OCI-LY1 (cell line): ENCODE results near the gene BZW1.

Experiments used
- H2AFZ ChIP-seq: fragments of 200-600 bp; sonication (generic), shearing (Covaris generic); 2 replicates; pipeline ENCODE4 v1.6.0; 2014; ENCODE audit warnings: antibody characterized with exemption, mild to moderate bottlenecking, low read length
- H3F3A ChIP-seq: fragments of 200-600 bp; sonication (generic), shearing (Covaris generic); 2 replicates; pipeline ENCODE4 v1.6.0; 2014; ENCODE audit warnings: mild to moderate bottlenecking, antibody characterized with exemption, low read length, moderate library complexity; ENCODE audit not compliant: insufficient read depth
- H3K27ac ChIP-seq: fragments of 200-600 bp; sonication (generic); 2 replicates; pipeline ENCODE4 v1.5.1; 2014; ENCODE audit warnings: low read length, mixed run types, mild to moderate bottlenecking, low read depth; ENCODE audit not compliant: poor library complexity, severe bottlenecking
- H3K27me3 ChIP-seq: fragments of 200-600 bp; sonication (generic); 2 replicates; pipeline ENCODE4 v1.6.0; 2014; ENCODE audit warnings: antibody characterized with exemption, mild to moderate bottlenecking, low read length, moderate library complexity; ENCODE audit not compliant: insufficient read depth
- H3K36me3 ChIP-seq: fragments of 200-600 bp; sonication (generic); 2 replicates; pipeline ENCODE4 v1.6.1; 2014; ENCODE audit warnings: mild to moderate bottlenecking, antibody characterized with exemption, low read length, moderate library complexity, mixed read lengths; ENCODE audit not compliant: insufficient read depth
- H3K4me1 ChIP-seq: fragments of 200-600 bp; sonication (generic); 2 replicates; pipeline ENCODE4 v1.5.1; 2014; ENCODE audit warnings: mild to moderate bottlenecking, low read length, moderate library complexity; ENCODE audit not compliant: insufficient read depth, severe bottlenecking
- H3K4me2 ChIP-seq: fragments of 200-600 bp; sonication (generic), shearing (Covaris generic); 2 replicates; pipeline ENCODE4 v1.6.1; 2014; ENCODE audit warnings: low read length
- H3K4me3 ChIP-seq: fragments of 200-600 bp; sonication (generic); 2 replicates; pipeline ENCODE4 v1.5.1; 2014; ENCODE audit warnings: low read length, low read depth, mild to moderate bottlenecking, mixed read lengths; ENCODE audit not compliant: poor library complexity, severe bottlenecking
- H3K79me2 ChIP-seq: fragments of 200-600 bp; shearing (Covaris generic); 2 replicates; pipeline ENCODE4 v1.6.1; 2016; ENCODE audit warnings: mixed run types, low read length, mixed read lengths; ENCODE audit not compliant: insufficient read depth
- H3K9ac ChIP-seq: fragments of 200-600 bp; sonication (generic), shearing (Covaris generic); 2 replicates; pipeline ENCODE4 v1.6.1; 2014; ENCODE audit warnings: mild to moderate bottlenecking, low read length, mixed read lengths
- H3K9me2 ChIP-seq: fragments of 200-600 bp; sonication (generic), shearing (Covaris generic); 2 replicates; pipeline ENCODE4 v1.6.1; 2014; ENCODE audit warnings: low read depth, mild to moderate bottlenecking, low read length, mixed read lengths
- H3K9me3 ChIP-seq: fragments of 200-600 bp; shearing (Covaris generic); 2 replicates; pipeline ENCODE4 v1.6.1; 2014; ENCODE audit warnings: low read length, mixed read lengths
- H4K20me1 ChIP-seq: fragments of 200-600 bp; sonication (generic), shearing (Covaris generic); 2 replicates; pipeline ENCODE4 v1.6.0; 2016; ENCODE audit warnings: mild to moderate bottlenecking, low read length; ENCODE audit not compliant: insufficient read depth
- EZH2 ChIP-seq: fragments of 200-600 bp; sonication (generic), shearing (Covaris generic); IDR thresholded peaks from 2 replicates; pipeline ENCODE4 v1.8.0; 2017; ENCODE audit warnings: borderline replicate concordance, mixed run types, mild to moderate bottlenecking, antibody characterized with exemption, low read length, moderate library complexity, mixed read lengths
- TF ChIP-seq, protein P1 (sequence below): fragments of 200-600 bp; sonication (generic), shearing (Covaris generic); IDR thresholded peaks from 2 replicates; pipeline ENCODE4 v1.5.1; 2017; ENCODE audit warnings: mild to moderate bottlenecking, antibody characterized with exemption, low read length, moderate library complexity, mixed read lengths

The BZW1 gene

DNA sequence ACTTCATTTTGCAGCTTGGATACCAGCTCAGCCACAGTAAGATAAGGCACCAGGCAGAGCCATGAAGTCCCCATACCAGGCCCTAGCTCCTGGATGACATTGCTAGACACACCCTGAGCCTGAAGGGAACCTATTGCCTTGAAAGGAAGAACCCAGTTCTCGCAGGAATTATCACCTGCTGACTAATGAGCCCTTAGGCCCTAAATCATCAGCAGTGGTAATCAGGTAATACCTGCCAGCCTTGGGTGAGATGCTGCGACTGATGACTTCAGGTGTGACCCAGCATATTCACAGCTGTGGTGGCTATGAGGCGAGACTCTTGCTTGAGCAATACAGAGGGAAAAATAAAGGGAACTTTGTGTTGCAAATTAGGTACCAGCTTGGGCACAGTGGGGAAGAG lies 27.8 kb downstream of the BZW1 start:
- H3K79me2 ChIP-seq, result no peaks in the 10 kb centered on the region
- H3K36me3 ChIP-seq, result no peaks in the 10 kb centered on the region
- no peak overlapping the region for H3K4me2 ChIP-seq
- H4K20me1 ChIP-seq, result no peaks in the 10 kb centered on the region
- no peaks in the 10 kb centered on the region for H3K4me1 ChIP-seq
- H3K9me3 ChIP-seq, result peaks cover 10% of the 10 kb centered on the region; the same call in 1 of the 2 replicates
- H3K27me3 ChIP-seq, result no peaks in the 10 kb centered on the region
- H3F3A ChIP-seq, result no peaks in the 10 kb centered on the region
- H2AFZ ChIP-seq, result no peak overlapping the region
- TF ChIP-seq, protein P1, sequence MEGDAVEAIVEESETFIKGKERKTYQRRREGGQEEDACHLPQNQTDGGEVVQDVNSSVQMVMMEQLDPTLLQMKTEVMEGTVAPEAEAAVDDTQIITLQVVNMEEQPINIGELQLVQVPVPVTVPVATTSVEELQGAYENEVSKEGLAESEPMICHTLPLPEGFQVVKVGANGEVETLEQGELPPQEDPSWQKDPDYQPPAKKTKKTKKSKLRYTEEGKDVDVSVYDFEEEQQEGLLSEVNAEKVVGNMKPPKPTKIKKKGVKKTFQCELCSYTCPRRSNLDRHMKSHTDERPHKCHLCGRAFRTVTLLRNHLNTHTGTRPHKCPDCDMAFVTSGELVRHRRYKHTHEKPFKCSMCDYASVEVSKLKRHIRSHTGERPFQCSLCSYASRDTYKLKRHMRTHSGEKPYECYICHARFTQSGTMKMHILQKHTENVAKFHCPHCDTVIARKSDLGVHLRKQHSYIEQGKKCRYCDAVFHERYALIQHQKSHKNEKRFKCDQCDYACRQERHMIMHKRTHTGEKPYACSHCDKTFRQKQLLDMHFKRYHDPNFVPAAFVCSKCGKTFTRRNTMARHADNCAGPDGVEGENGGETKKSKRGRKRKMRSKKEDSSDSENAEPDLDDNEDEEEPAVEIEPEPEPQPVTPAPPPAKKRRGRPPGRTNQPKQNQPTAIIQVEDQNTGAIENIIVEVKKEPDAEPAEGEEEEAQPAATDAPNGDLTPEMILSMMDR, result no peak
- no peak for TF ChIP-seq EZH2
- no peaks in the 10 kb centered on the region for H3K9me2 ChIP-seq
- no peak overlapping the region for H3K27ac ChIP-seq
- no peak overlapping the region for H3K9ac ChIP-seq
- H3K4me3 ChIP-seq, result no peak overlapping the region

DNA sequence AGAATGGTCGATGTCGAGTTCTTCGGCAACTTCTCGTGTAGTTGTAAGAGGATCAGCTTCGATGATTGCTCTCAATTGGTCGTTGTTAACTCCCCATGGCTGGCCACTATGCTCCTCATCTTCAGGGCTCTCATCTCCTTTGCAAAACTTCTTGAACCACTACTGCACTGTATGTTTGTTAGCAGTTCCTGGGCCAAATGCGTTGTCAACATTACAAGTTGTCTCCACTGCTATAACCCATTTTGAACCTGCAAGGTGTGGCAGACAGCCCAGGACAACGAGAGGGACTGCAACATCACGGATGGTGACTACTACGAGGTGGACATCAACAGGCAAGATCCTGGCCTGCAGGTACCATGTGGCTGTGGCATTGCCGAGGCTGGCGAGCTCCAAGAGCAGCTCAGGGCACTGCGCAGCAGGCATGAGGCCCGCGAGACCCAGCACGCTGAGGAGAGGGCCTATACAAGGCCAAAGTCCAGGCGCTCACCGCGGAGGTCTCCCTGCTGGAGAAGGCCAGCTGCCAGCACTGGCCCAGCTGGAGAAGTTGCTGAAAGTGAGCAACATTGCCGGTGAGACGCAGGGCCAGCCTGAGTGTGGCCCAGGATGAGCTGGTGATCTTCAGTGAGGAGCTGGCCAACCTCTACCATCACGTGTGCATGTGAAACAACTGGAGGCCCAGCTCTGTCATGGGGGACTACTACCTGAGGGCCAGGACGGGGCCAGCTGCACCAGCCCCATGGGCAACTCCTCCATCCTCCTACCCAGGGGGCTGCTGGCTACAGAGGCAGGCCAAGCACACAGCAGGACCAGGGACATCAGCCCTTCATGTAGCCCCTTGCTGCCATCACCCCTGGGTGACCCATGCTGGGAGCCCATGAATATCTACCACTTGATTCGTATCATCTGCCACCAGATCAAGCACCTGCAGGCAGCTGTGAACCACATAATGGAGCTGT lies 32.6 kb downstream of the BZW1 start:
- H3K4me2 ChIP-seq, result no peak overlapping the region

DNA sequence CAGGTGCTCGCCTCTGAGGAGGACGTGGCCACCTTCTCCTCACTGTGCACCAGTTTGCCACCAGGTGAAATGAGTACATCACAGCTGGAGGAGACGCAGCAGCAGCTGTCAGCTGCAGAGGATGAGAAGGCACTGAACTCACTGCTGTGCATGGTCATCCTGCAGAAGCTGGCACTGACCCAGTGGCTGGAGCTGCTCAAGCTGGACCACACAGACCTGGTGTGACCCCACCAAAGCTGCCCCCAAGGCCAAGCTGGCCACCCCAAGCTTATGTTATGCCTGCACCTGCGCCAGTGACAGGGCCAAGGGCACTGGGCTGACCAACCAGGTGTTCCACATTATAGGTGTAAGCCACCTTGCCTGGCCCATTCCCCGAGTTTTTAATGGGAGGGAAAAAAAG lies 33.5 kb downstream of the BZW1 start:
- H3K9ac ChIP-seq, result no peak overlapping the region
- H3K79me2 ChIP-seq, result no peaks in the 10 kb centered on the region
- H3K9me3 ChIP-seq, result no peaks in the 10 kb centered on the region
- TF ChIP-seq EZH2, result no peak
- TF ChIP-seq, protein P1, result no peak
- no peaks in the 10 kb centered on the region for H3K9me2 ChIP-seq
- no peak overlapping the region for H3K4me3 ChIP-seq
- H3K4me2 ChIP-seq, result no peak overlapping the region
- no peak overlapping the region for H2AFZ ChIP-seq
- no peaks in the 10 kb centered on the region for H3K36me3 ChIP-seq
- H3K27ac ChIP-seq, result no peak overlapping the region
- no peaks in the 10 kb centered on the region for H4K20me1 ChIP-seq
- H3K4me1 ChIP-seq, result no peaks in the 10 kb centered on the region
- H3F3A ChIP-seq, result no peaks in the 10 kb centered on the region
- no peaks in the 10 kb centered on the region for H3K27me3 ChIP-seq

More for the DNA sequence above, 32.6 kb downstream of the BZW1 start:
- H4K20me1 ChIP-seq, result no peaks in the 10 kb centered on the region
- no peak for TF ChIP-seq EZH2
- TF ChIP-seq, protein P1, result no peak
- no peaks in the 10 kb centered on the region for H3F3A ChIP-seq
- H3K4me1 ChIP-seq, result no peaks in the 10 kb centered on the region
- no peaks in the 10 kb centered on the region for H3K27me3 ChIP-seq
- H3K9ac ChIP-seq, result no peak overlapping the region
- H3K9me2 ChIP-seq, result no peaks in the 10 kb centered on the region
- no peak overlapping the region for H3K4me3 ChIP-seq
- H3K27ac ChIP-seq, result no peak overlapping the region
- no peaks in the 10 kb centered on the region for H3K9me3 ChIP-seq
- no peaks in the 10 kb centered on the region for H3K36me3 ChIP-seq
- H2AFZ ChIP-seq, result no peak overlapping the region
- no peaks in the 10 kb centered on the region for H3K79me2 ChIP-seq
